Smooth muscle cell (in vitro differentiated cells): ENCODE measurements around the gene PTPRG. TPM values are rescaled to one million over a fixed set of nuclear protein-coding genes. Genes with fewer than 3 reads are reported as not detected.

Source experiments
- DNase-seq: peaks from one replicate; lab custom pipeline; 2025; ENCODE audit not compliant: unreplicated experiment; lab: John Stamatoyannopoulos, UW
- H2AFZ ChIP-seq: fragments of 200-600 bp; sonication (generic); 2 replicates; pipeline ENCODE4 v1.6.0; 2016; ENCODE audit warnings: antibody characterized with exemption, low read depth, mild to moderate bottlenecking
- H3F3A ChIP-seq: fragments of 200-600 bp; sonication (generic); 2 replicates; pipeline ENCODE4 v1.6.0; 2017; ENCODE audit warnings: antibody characterized with exemption, low read depth
- H3K27ac ChIP-seq: fragments of 200-600 bp; sonication (generic); 2 replicates; pipeline ENCODE4 v1.5.1; 2016; ENCODE audit warnings: low read depth, mild to moderate bottlenecking
- H3K27me3 ChIP-seq: fragments of 200-600 bp; sonication (generic); 2 replicates; pipeline ENCODE4 v1.6.1; 2016; ENCODE audit warnings: low read depth, mild to moderate bottlenecking
- H3K36me3 ChIP-seq: fragments of 200-600 bp; sonication (generic); 2 replicates; pipeline ENCODE4 v1.5.1; 2016; ENCODE audit warnings: low read depth
- H3K4me1 ChIP-seq: fragments of 200-600 bp; sonication (generic); 2 replicates; pipeline ENCODE4 v1.5.1; 2016; ENCODE audit warnings: low read depth
- H3K4me2 ChIP-seq: fragments of 200-600 bp; sonication (generic); 2 replicates; pipeline ENCODE4 v1.6.0; 2016; ENCODE audit warnings: mild to moderate bottlenecking
- H3K4me3 ChIP-seq: fragments of 200-600 bp; sonication (generic); 2 replicates; pipeline ENCODE4 v1.5.1; 2016; ENCODE audit warnings: mild to moderate bottlenecking
- H3K79me2 ChIP-seq: fragments of 200-600 bp; sonication (generic); 2 replicates; pipeline ENCODE4 v1.6.0; 2016; ENCODE audit warnings: low read depth, mild to moderate bottlenecking
- H3K9ac ChIP-seq: fragments of 200-600 bp; sonication (generic); 2 replicates; pipeline ENCODE4 v1.6.0; 2016; ENCODE audit warnings: low read depth
- H3K9me3 ChIP-seq: fragments of 200-600 bp; sonication (generic); replicated peaks from 2 replicates; pipeline ENCODE4 v1.5.1; 2016; ENCODE audit warnings: low read depth
- H4K20me1 ChIP-seq: fragments of 200-600 bp; sonication (generic); 2 replicates; pipeline ENCODE4 v1.6.0; 2016; ENCODE audit warnings: low read depth
- whole genome bisulfite sequencing: methylation state at CpG from one replicate; pipeline ENCODE4 v1.1.7; 2016; ENCODE audit warnings: low lambda C conversion rate; 5-methylcytosine and 5-hydroxymethylcytosine counted together
- polyA plus RNA-seq: library from polyadenylated mRNA; unstranded; fragments of >200 nt; fragmentation: Nextera tagmentation; extraction: Ambion mirVana; gene quantifications from 2 replicates; pipeline ENCODE4 v1.2.1, GENCODE V29; 2016
- total RNA-seq: library from RNA; depleted of rRNA; stranded (reverse); fragments of >200 nt; gene quantifications from 2 replicates; pipeline ENCODE4 v1.2.3, GENCODE V29; 2014
- TF ChIP-seq, protein P1 (sequence below): fragments of 200-600 bp; sonication (generic); IDR thresholded peaks from 2 replicates; pipeline ENCODE4 v1.5.1; 2017; ENCODE audit warnings: borderline replicate concordance, mild to moderate bottlenecking, antibody characterized with exemption; ENCODE audit not compliant: insufficient read depth, poor library complexity, severe bottlenecking

The PTPRG gene
- total and polyA plus RNA-seq, 2 experiments from 2014 or later: 21.2 to 87.3 TPM

GRCh38 chr3:61741551-61741950, 180.2 kb downstream of the PTPRG start:
- no peak overlapping the region for H3K27ac ChIP-seq
- H3F3A ChIP-seq: no peaks in the 10 kb centered on the region
- TF ChIP-seq, protein P1, sequence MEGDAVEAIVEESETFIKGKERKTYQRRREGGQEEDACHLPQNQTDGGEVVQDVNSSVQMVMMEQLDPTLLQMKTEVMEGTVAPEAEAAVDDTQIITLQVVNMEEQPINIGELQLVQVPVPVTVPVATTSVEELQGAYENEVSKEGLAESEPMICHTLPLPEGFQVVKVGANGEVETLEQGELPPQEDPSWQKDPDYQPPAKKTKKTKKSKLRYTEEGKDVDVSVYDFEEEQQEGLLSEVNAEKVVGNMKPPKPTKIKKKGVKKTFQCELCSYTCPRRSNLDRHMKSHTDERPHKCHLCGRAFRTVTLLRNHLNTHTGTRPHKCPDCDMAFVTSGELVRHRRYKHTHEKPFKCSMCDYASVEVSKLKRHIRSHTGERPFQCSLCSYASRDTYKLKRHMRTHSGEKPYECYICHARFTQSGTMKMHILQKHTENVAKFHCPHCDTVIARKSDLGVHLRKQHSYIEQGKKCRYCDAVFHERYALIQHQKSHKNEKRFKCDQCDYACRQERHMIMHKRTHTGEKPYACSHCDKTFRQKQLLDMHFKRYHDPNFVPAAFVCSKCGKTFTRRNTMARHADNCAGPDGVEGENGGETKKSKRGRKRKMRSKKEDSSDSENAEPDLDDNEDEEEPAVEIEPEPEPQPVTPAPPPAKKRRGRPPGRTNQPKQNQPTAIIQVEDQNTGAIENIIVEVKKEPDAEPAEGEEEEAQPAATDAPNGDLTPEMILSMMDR: no peak
- H4K20me1 ChIP-seq: peaks cover 77% of the 10 kb centered on the region
- H3K4me2 ChIP-seq: no peak overlapping the region
- DNase-seq: no peak
- peaks cover 45% of the 10 kb centered on the region for H3K79me2 ChIP-seq
- no peak overlapping the region for H2AFZ ChIP-seq
- 97% methylated on average over 3 of the region's 3 CpGs for WGBS
- no peaks in the 10 kb centered on the region for H3K27me3 ChIP-seq
- no peak overlapping the region for H3K4me3 ChIP-seq
- no peaks in the 10 kb centered on the region for H3K9me3 ChIP-seq
- H3K36me3 ChIP-seq: no peaks in the 10 kb centered on the region
- no peak overlapping the region for H3K9ac ChIP-seq
- H3K4me1 ChIP-seq: no peaks in the 10 kb centered on the region

- 87% methylated on average over 7 of the region's 7 CpGs for WGBS
- TF ChIP-seq, protein P1: no peak
Observed at GRCh38 chr3:61742006-61742405, 180.6 kb downstream of the PTPRG start.

DNA sequence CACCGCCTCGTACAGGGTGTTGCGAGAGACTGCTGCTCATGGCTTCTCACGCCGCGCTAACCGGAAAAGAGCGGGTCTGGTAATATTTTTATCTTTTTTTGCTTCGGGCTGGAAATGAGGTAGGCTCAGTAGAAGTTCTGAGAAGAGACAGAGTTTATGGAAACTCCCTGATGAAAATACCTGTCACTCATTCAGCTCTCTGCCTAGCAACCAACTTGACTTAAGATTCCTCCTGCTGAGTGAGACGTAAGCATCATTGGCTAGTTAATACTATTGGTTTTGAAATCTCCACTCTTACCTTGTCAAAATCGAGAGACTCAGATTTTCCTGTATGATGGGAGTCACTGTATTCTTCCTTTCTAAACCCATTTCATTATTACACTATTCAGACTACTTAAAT, 181.7 kb downstream of the PTPRG start:
- peaks cover 38% of the 10 kb centered on the region for H3K79me2 ChIP-seq
- H2AFZ ChIP-seq: no peak overlapping the region
- H3K4me2 ChIP-seq: no peak overlapping the region
- no peak overlapping the region for H3K4me3 ChIP-seq
- H3K36me3 ChIP-seq: no peaks in the 10 kb centered on the region
- H3F3A ChIP-seq: no peaks in the 10 kb centered on the region
- WGBS: 98% methylated on average over 11 of the region's 11 CpGs
- peaks cover 78% of the 10 kb centered on the region for H4K20me1 ChIP-seq
- no peak for DNase-seq
- no peaks in the 10 kb centered on the region for H3K27me3 ChIP-seq
- no peak overlapping the region for H3K27ac ChIP-seq
- no peak overlapping the region for H3K9ac ChIP-seq
- no peaks in the 10 kb centered on the region for H3K4me1 ChIP-seq
- TF ChIP-seq, protein P1: no peak
- no peaks in the 10 kb centered on the region for H3K9me3 ChIP-seq

More at GRCh38 chr3:61742006-61742405, 180.6 kb downstream of the PTPRG start:
- peaks cover 45% of the 10 kb centered on the region for H3K79me2 ChIP-seq
- H2AFZ ChIP-seq: no peak overlapping the region
- no peaks in the 10 kb centered on the region for H3K27me3 ChIP-seq
- no peak for DNase-seq
- H3K9ac ChIP-seq: no peak overlapping the region
- H3K9me3 ChIP-seq: no peaks in the 10 kb centered on the region
- no peak overlapping the region for H3K4me2 ChIP-seq
- no peaks in the 10 kb centered on the region for H3K36me3 ChIP-seq
- peaks cover 76% of the 10 kb centered on the region for H4K20me1 ChIP-seq
- no peaks in the 10 kb centered on the region for H3K4me1 ChIP-seq
- no peaks in the 10 kb centered on the region for H3F3A ChIP-seq
- no peak overlapping the region for H3K4me3 ChIP-seq
- H3K27ac ChIP-seq: no peak overlapping the region

- TF ChIP-seq, protein P1: no peak
- Histone ChIP-seq H3F3A (no peaks in the 10 kb centered on the region), H3K4me1 (no peaks in the 10 kb centered on the region), H3K27ac (no peak overlapping the region), H4K20me1 (peaks cover 80% of the 10 kb centered on the region), H3K4me3 (no peak overlapping the region), H3K4me2 (no peak overlapping the region), H3K36me3 (no peaks in the 10 kb centered on the region), H3K9ac (no peak overlapping the region), H3K9me3 (no peaks in the 10 kb centered on the region), H3K79me2 (peaks cover 33% of the 10 kb centered on the region), H3K27me3 (no peaks in the 10 kb centered on the region), H2AFZ (no peak overlapping the region)
- 82% methylated on average over 2 of the region's 2 CpGs for WGBS
- DNase-seq: no peak
Observed at GRCh38 chr3:61743686-61744242, 182.4 kb downstream of the PTPRG start.
